Aorta (tissue), 5 donors: Measurements from ENCODE around the gene POU2AF2. TPM values are rescaled to one million over a fixed set of nuclear protein-coding genes. Genes with fewer than 3 reads are reported as not detected.
A peak's percentile ranks its signal among the peaks of the same experiment; 100 is the strongest.
"Not testable (repeated sequence)": the region's sequence is repeated elsewhere in the genome, so short reads cannot be mapped to it uniquely, and the experiment has no call there.

Source experiments
- ATAC-seq: fragments of 200-7000 bp; cut with Tn5 transposase; one replicate; pipeline ENCODE4 v1.9.1; 2022; ENCODE audit warnings: moderate library complexity; ENCODE audit not compliant: low FRiP score
- DNase-seq, 2 donors: peaks; one replicate each; pipeline ENCODE4 v3.0.0-alpha.2; 2020
- H3K27ac ChIP-seq, 2 donors: one replicate each; pipeline ENCODE4 v1.5.1; 2013; ENCODE audit warnings: low read length in 2 of 2, mild to moderate bottlenecking in 2 of 2, moderate library complexity in 2 of 2, control low read depth in 1 of 2, inconsistent platforms in 1 of 2, low read depth in 1 of 2
- H3K27me3 ChIP-seq, 2 donors: one replicate each; pipeline ENCODE4 v1.6.1; 2013; ENCODE audit warnings: control low read depth in 1 of 2, low read length in 1 of 2, mild to moderate bottlenecking in 1 of 2, moderate library complexity in 1 of 2; ENCODE audit not compliant: insufficient read depth in 2 of 2, control insufficient read depth in 1 of 2
- H3K36me3 ChIP-seq, 2 donors: one replicate each; pipeline ENCODE4 v1.6.1; 2013; ENCODE audit warnings: control low read depth in 1 of 2, low read length in 1 of 2, mild to moderate bottlenecking in 1 of 2; ENCODE audit not compliant: insufficient read depth in 2 of 2, control insufficient read depth in 1 of 2
- H3K4me1 ChIP-seq, 2 donors: one replicate each; pipeline ENCODE4 v1.6.1; 2013; ENCODE audit warnings: low read length in 2 of 2, control low read depth in 1 of 2, mild to moderate bottlenecking in 1 of 2, moderate library complexity in 1 of 2; ENCODE audit not compliant: insufficient read depth in 2 of 2, control insufficient read depth in 1 of 2
- H3K4me3 ChIP-seq, 2 donors: one replicate each; pipeline ENCODE4 v1.5.1; 2013; ENCODE audit warnings: low read length in 2 of 2, control low read depth in 1 of 2, mild to moderate bottlenecking in 1 of 2
- H3K9me3 ChIP-seq: one replicate; pipeline ENCODE4 v1.6.1; 2013; ENCODE audit warnings: mild to moderate bottlenecking, low read length; ENCODE audit not compliant: control insufficient read depth
- WGBS, 2 donors: extraction: QIAGEN DNeasy Blood & Tissue Kit; methylation state at CpG; one replicate each; pipeline ENCODE4 v1.1.7; 2013; 5-methylcytosine and 5-hydroxymethylcytosine counted together
- intact Hi-C, 2 donors: fragments of 100-400 bp; cut with DNase I; formaldehyde crosslinking; loops; one replicate each; pipeline versions ENCODE4 v1.14.2 to v1.15.0; 2022
- polyA plus RNA-seq, 2 donors: library from polyadenylated mRNA; stranded (reverse); fragments of 200-250 nt; gene quantifications; one replicate each; pipeline ENCODE4 v1.2.3, GENCODE V29; 2013
- total RNA-seq, 2 donors: library from RNA; stranded (reverse); fragmentation: NEBNext Ultra II Directional; extraction: Animal tissue kit (Norgen Biotek cat#: 25700); gene quantifications; one replicate each; pipeline ENCODE4 v1.2.1, GENCODE V29; 2021
- donor health status: healthy with polysubstance abuse.
- donor health status: Bipolar disorder and iron deficiency.
- donor health status: DM: no; HTN: no; CAD: no.
- donor health status: DM: no; HTN: no; CAD: no.
- donor health status: DM: yes; HTN: yes; CAD: no.

Gene POU2AF2
- total and polyA plus RNA-seq, 4 donors: not detected

GRCh38 chr11:111292408-111292807 lies 46.9 kb downstream of the POU2AF2 start:
- H3K4me1 ChIP-seq, H3K36me3 ChIP-seq, intact Hi-C loops, ATAC-seq, H3K9me3 ChIP-seq, H3K27ac ChIP-seq, DNase-seq, H3K4me3 ChIP-seq, H3K27me3 ChIP-seq: not testable (repeated sequence)
- 92 to 100% methylated on average over 1 of the region's 1 CpG for WGBS, 2 donors

GRCh38 chr11:111296196-111296595 lies 50.7 kb downstream of the POU2AF2 start:
- 96 to 98% methylated on average over 3 of the region's 3 CpGs for WGBS, 2 donors
- no peaks in the 10 kb centered on the region for H3K9me3 ChIP-seq
- intact Hi-C loops: loop anchor here in 1 of 2 donors (5.0 kb wide), 2 partner anchors 36 to 126 kb away; no protein-coding TSS in a partner anchor

GRCh38 chr11:111297696-111298095 lies 52.2 kb downstream of the POU2AF2 start:
- H3K4me1 ChIP-seq: no peaks in the 10 kb centered on the region
- H3K36me3 ChIP-seq: no peaks in the 10 kb centered on the region
- H3K4me3 ChIP-seq: no peak overlapping the region
- ATAC-seq: no peak
- DNase-seq: no peak
- intact Hi-C loops: loop anchor here (2.0 to 5.0 kb wide), 3 partner anchors 35 to 125 kb away; no protein-coding TSS in a partner anchor
- H3K9me3 ChIP-seq: no peaks in the 10 kb centered on the region
- no peaks in the 10 kb centered on the region for H3K27me3 ChIP-seq
- WGBS, 2 donors: 98 to 99% methylated on average over 10 of the region's 10 CpGs
- no peak overlapping the region for H3K27ac ChIP-seq

More at GRCh38 chr11:111296196-111296595, 50.7 kb downstream of the POU2AF2 start:
- Histone ChIP-seq H3K27ac (no peak overlapping the region), H3K36me3 (no peaks in the 10 kb centered on the region), H3K4me3 (no peak overlapping the region), H3K27me3 (no peaks in the 10 kb centered on the region), H3K4me1 (no peaks in the 10 kb centered on the region)
- DNase-seq (no peak), ATAC-seq (no peak)

GRCh38 chr11:111298413-111299100 lies 53.0 kb downstream of the POU2AF2 start, which contains the start of gene POU2AF3:
POU2AF3 (plus strand) TSS chr11:111298546; CDS start chr11:111298582, 36 bp downstream.
- H3K36me3 ChIP-seq: no peaks in the 10 kb centered on the region
- DNase-seq: peak in 1 of 2 donors; percentile 78
- 6 to 7% methylated on average over 37 to 57 of the region's 57 CpGs for WGBS, 2 donors
- H3K27me3 ChIP-seq: no peaks in the 10 kb centered on the region
- no peaks in the 10 kb centered on the region for H3K9me3 ChIP-seq
- intact Hi-C loops: loop anchor here (2.0 to 5.0 kb wide), 3 partner anchors 34 to 124 kb away; no protein-coding TSS in a partner anchor
- peaks cover 0 to under 1% of the 10 kb centered on the region in 2 donors for H3K4me1 ChIP-seq
- ATAC-seq: peak; percentile 70
- H3K27ac ChIP-seq: peak within 1 kb of the TSS in 1 of 2 donors; percentile 29
- peak within 1 kb of the TSS; percentile 28 to 60 for H3K4me3 ChIP-seq

GRCh38 chr11:111299101-111300026 lies 53.8 kb downstream of the POU2AF2 start:
- Histone ChIP-seq H3K27me3 (no peaks in the 10 kb centered on the region), H3K27ac (peak overlapping the region in 1 of 2 donors; percentile 19), H3K9me3 (no peaks in the 10 kb centered on the region), H3K4me3 (peak overlapping the region; percentile 28 to 60), H3K4me1 (peaks cover 0 to 3% of the 10 kb centered on the region in 2 donors), H3K36me3 (no peaks in the 10 kb centered on the region)
- ATAC-seq (peak; percentile 90), DNase-seq (peak; percentile 73 to 93)
- WGBS, 2 donors: 1 to 2% methylated on average over 73 to 77 of the region's 77 CpGs
- intact Hi-C loops: loop anchor here (2.0 to 10.0 kb wide), 5 partner anchors 21 to 123 kb away; no protein-coding TSS in a partner anchor

GRCh38 chr11:111300569-111300968 lies 55.0 kb downstream of the POU2AF2 start:
- H3K4me1 ChIP-seq: peaks cover 0 to 3% of the 10 kb centered on the region in 2 donors
- no peak overlapping the region for H3K27ac ChIP-seq
- no peaks in the 10 kb centered on the region for H3K36me3 ChIP-seq
- 97 to 98% methylated on average over 9 of the region's 9 CpGs for WGBS, 2 donors
- no peaks in the 10 kb centered on the region for H3K9me3 ChIP-seq
- DNase-seq (no peak), ATAC-seq (no peak)
- no peaks in the 10 kb centered on the region for H3K27me3 ChIP-seq
- H3K4me3 ChIP-seq: no peak overlapping the region
- intact Hi-C loops: loop anchor here in 1 of 2 donors (2.0 to 10.0 kb wide), 2 partner anchors 20 to 54 kb away; no protein-coding TSS in a partner anchor

GRCh38 chr11:111301004-111301841 lies 55.7 kb downstream of the POU2AF2 start:
- intact Hi-C loops: loop anchor here in 1 of 2 donors (2.0 to 10.0 kb wide), 2 partner anchors 20 to 54 kb away; no protein-coding TSS in a partner anchor
- Histone ChIP-seq H3K9me3 (no peaks in the 10 kb centered on the region), H3K36me3 (no peaks in the 10 kb centered on the region), H3K4me3 (no peak overlapping the region), H3K27ac (no peak overlapping the region), H3K27me3 (no peaks in the 10 kb centered on the region), H3K4me1 (peaks cover 0 to 3% of the 10 kb centered on the region in 2 donors)
- 84 to 91% methylated on average over 5 of the region's 5 CpGs for WGBS, 2 donors
- DNase-seq (no peak), ATAC-seq (no peak)

GRCh38 chr11:111301842-111302118 lies 56.3 kb downstream of the POU2AF2 start:
- ATAC-seq (no peak), DNase-seq (no peak)
- Histone ChIP-seq H3K4me1 (peaks cover 0 to 3% of the 10 kb centered on the region in 2 donors), H3K27me3 (no peaks in the 10 kb centered on the region), H3K9me3 (no peaks in the 10 kb centered on the region), H3K27ac (no peak overlapping the region), H3K36me3 (no peaks in the 10 kb centered on the region), H3K4me3 (no peak overlapping the region)
- intact Hi-C loops: loop anchor here in 1 of 2 donors (2.0 to 10.0 kb wide), 2 partner anchors 19 to 53 kb away; no protein-coding TSS in a partner anchor
- 97% methylated on average over 3 of the region's 3 CpGs for WGBS, 2 donors
